Heart left ventricle (tissue), 13 donors: ENCODE measurements around the gene MARCHF3.

Source experiments
- CTCF ChIP-seq, 12 donors: fragments of 200-600 bp; sonication (generic) in 4 of 12; IDR thresholded peaks; one replicate each; pipeline versions ENCODE4 v1.5.0 to v1.8.0; 2018 to 2022; ENCODE audit warnings: antibody characterized with exemption in 12 of 12, mild to moderate bottlenecking in 5 of 12
- POLR2A ChIP-seq, 2 donors: fragments of 450-650 bp; IDR thresholded peaks; one replicate each; pipeline ENCODE4 v1.6.1; 2017; ENCODE audit warnings: antibody characterized with exemption in 2 of 2, mild to moderate bottlenecking in 2 of 2, moderate library complexity in 2 of 2
- donor health status: ischemic (EF 13 %, LVEDD 7.1; RV severe dilation, severe dysfunction).
- donor health status: DM: no; HTN: yes; CAD: no.
- donor health status: DM: no; HTN: no; CAD: no.
- donor health status: ischemic (EF 25% LVEDD 6.9; RV normal size, moderate dysfunction).
- donor health status: ischemic (EF 25% LVEDD 5.7; RV mildly dilated, moderate dysfunction).
- donor health status: ischemic (EF 35%, LVEDD 5.7; RV mildly dilated, moderate dysfunction).
- donor health status: nonischemic (EF 11% LVEDD 7.7; RV severe dilation, severe dysfunction).
- donor health status: DM: yes; HTN: yes; CAD: no.
- donor health status: PGD.
- donor health status: ischemic (EF 29% LVEDD 5.4; RV normal size, mild dysfunction).
- donor health status: nonischemic (EF 23%, LVEDD 6.1; RV moderate dilation, normal function).

GRCh38 chr5:127026166-127026565 lies 4.2 kb downstream of the MARCHF3 start:
- TF ChIP-seq CTCF (IDR thresholded peaks at IDR 0.05) = no peak
- TF ChIP-seq POLR2A (IDR thresholded peaks at IDR 0.05) = no peak
